GM19438 (cell line): ENCODE results near the gene SYMPK.
"Not testable (repeated sequence)": the region's sequence is repeated elsewhere in the genome, so short reads cannot be mapped to it uniquely, and the experiment has no call there.

Source experiments
- ATAC-seq: cut with Tn5 transposase; IDR thresholded peaks from one replicate; pipeline ENCODE4 v1.9.1; 2021; ENCODE audit warnings: low read depth; ENCODE audit not compliant: unreplicated experiment

SYMPK gene

DNA sequence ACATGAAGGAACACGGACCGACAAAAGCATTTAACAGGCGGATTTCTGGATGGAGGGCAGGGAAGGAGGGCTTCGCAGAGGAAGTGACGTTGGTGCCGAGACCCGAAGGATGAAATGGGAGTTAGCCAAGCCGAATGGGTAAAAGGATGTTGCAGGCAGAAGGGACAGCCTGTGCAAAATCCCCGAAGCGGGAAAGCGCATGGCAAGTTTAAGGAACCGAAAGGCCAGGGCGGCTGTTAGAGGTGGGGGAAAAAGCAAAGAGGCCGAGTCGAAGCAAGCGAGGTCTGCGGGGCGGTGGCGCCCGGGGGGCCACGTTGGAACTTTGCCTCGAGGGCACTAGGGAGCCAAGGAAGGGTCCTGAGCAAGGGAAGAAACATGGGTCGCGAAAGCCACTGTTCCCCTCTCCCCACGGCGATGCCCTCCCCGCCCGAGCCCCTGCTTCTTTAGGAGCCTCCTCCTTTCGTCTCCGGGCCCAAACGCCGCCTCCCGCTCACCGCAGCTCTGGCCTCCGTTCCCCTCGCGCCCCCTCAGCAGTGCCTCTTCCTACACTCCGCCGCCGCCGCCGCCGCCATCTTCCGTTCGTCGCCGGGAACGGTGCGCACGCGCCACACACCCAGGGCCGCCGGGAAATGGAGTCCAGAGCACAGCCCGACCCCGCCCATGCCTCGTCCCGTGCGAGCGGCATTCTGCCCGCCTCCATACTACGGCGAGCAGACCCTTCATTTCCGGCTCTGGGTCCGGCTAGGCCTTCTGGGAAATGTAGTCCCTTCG lies at the start of gene SYMPK:
SYMPK (minus strand) TSS at position 584 of the 771 bp plus-strand sequence. CDS start 8,652 bp downstream, outside the sequence.
- peak; percentile 81 for ATAC-seq

DNA sequence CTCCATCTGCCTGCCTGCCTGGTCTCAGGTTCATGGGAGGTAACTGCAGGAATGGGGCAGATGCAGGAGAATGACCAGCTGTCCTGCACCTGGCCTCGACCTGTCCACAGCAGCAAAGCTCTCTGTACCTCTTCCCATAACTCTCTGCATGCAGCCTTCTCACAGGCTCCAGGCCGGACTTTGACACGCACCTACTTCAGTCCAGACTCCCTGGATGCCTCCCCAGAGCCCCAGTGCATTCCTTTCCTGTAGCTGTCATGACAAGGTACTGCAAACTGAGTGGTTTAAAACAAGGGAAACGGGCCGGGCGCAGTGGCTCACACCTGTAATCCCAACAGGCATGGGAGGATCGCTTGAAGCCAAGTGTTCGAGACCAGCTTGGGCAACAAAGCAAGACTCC lies 48.3 kb upstream of the SYMPK start:
- no peak for ATAC-seq

DNA sequence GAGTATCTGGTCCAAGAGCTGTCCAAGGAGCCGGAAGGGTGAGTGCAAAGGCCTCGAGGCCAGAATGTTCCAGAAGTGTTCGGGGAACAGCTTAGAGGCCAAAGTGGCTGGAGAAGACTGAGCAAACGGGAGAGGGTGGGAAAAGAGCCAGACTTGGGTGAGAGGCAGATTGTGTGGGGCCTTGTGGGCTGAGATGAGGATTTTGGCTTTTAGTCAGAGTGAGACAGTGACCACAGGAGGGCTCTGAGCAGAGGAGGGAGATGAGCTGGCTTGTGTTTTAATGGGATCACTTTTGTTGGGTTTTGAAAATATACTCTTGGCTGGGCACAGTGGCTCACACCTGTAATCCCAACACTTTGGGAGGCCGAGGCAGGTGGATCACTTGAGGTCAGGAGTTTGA lies 46.0 kb upstream of the SYMPK start:
- ATAC-seq = no peak

GRCh38 chr19:45906221-45906620 lies 43.3 kb upstream of the SYMPK start:
- no peak for ATAC-seq

- no peak for ATAC-seq
Observed at GRCh38 chr19:45905011-45905410, 42.1 kb upstream of the SYMPK start.

- peak; percentile 82 for ATAC-seq
Observed at GRCh38 chr19:45902651-45903625, 40.0 kb upstream of the SYMPK start.

DNA sequence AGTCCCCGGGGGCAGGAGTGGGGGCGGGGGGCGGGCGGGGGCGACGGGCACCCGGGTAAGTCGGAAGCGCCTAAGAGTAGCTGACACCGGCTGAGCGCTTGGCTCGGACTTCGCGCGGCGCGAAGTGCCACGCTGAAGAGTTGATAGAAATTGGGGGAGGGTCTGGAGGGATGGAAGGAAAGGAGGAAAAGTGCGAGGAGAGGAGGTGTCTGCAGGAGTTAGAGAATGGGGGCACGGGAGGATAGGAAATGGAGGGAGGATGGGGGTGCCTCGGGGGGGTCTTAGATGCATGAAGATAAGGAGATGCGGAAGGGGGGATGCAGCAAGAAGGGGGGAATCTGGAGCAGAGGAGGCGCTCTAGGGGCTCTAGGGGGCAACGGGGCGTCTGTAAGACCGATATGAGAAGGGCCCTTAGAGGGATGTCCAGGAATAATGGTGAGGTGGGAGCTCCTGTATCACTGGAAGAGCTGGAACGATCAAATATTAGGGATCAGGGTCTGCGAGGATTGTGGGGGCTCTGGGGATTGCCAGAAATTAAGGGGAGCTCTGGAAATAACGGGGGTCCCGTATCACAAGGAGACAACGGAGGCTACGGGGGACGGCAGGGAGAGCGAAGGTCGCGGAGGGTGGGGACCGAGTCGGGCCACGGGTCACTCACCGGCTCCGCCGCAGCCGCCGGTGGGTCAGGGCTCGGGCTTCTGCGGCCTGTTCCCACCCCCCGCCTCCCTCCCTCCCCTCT lies 39.1 kb upstream of the SYMPK start, which contains the start of gene MYPOP:
MYPOP (minus strand) TSS at position 702 of the 739 bp plus-strand sequence. CDS start 840 bp downstream, outside the sequence.
- ATAC-seq = no peak

DNA sequence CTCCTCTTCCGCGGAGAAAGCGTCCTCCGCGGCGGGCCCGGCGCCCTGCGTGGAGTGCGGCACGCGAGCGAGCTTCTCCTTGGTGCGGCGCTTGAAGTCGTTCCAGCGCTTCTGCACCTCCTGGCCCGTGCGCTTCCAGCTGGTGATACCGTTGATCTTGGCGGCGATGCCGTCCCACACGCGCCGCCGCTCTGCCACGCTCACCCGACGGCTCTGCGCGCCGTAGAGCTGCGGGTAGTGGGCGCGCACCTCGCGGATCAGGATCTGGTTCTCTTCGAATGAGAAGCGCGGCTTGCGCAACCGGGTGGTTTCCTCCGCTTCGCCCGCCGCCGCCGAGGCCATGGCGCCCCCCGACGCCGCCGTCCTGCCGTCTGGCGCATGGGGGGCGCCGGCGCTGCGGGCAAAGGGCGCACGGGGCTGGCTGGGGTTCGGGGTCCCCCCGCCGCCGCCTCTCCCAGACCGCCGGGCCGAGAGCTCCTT lies 38.5 kb upstream of the SYMPK start:
- ATAC-seq = no peak

- ATAC-seq = no peak
Observed at GRCh38 chr19:45900738-45901431, 37.9 kb upstream of the SYMPK start.

DNA sequence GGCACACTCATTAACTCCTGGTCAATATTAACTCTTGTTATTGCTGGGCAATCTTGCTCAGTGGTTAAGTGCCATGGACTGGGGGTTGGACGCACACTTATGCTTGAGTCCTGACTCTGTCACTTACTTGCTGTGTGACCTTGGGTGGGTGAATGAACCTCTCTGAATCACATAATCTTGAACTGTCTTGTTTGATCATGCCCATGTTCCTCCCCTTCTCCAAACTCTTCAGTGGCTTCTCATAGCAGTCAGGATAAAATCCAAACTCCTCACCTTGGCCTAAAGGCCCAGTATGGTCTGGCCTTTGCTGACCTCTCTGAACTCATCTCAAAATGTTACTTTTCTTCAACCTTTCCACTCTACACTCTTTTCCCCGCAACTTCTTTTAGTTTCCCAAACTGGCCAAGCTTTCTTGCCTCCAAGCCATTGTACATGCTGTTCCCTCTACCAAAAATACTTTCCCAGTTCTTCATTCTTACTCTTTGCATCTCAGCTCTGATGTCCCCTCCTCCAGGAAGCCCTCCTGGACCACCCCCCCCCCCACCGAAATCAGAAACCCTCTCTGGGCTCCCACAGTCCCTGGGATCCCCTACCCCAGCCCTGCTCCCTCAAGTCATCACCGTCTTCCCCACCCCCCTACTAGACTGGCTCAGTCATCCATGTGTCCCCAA lies 37.1 kb upstream of the SYMPK start:
- no peak for ATAC-seq

- no peak for ATAC-seq
Observed at GRCh38 chr19:45899253-45899652, 36.3 kb upstream of the SYMPK start.

GRCh38 chr19:45897261-45897812 lies 34.4 kb upstream of the SYMPK start:
- ATAC-seq = no peak

DNA sequence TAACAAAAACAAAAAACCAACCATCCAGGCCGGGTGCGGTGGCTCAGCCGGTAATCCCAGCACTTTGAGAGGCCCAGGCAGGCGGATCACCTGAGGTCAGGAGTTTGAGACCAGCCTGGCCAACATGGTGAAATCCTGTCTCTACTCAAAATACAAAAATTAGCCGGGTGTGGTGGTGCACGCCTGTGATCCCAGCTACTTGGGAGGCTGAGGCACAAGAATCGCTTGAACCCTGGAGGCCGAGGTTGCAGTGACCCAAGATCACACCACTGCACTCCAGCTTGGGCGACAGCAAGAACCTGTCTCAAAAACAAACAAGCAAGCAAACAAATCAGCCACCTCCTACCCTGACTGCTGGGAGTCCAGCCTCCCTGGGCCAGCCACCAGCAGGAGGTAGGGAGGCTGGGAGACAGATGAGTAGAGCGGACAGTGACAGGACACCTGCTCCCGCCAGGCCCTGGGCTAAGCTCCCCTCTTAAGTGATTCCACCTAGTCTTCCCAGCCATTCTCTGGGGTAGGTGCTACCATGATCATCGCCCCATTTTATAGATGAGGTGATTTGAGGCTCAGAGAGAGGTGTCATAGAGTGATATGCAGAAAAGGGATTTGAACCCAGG lies 33.1 kb upstream of the SYMPK start:
- ATAC-seq = not testable (repeated sequence)

DNA sequence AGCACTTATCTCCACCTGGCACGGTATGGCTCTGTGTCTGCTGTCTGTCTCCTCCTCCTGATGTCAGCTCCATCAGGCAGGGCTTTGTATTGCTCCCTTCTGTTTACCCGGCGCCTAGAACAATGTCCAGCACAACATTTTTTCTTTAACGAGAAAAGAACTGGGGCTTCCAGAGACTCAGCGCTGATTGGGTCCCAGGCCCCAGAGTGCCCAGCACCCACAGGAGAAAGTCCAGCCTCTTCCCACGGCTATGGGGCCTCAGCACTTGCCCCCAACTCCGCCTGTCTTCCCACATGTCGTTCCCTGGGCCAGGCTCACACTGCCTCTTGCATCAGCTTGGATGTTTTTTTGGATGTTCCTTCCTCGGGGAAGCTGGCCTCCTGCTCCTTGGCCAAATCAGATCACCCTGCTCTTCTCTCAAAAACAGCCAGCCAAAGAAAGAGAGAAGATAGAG lies 32.6 kb upstream of the SYMPK start:
- no peak for ATAC-seq

GRCh38 chr19:45890877-45891276 lies 27.9 kb upstream of the SYMPK start:
- ATAC-seq = no peak

DNA sequence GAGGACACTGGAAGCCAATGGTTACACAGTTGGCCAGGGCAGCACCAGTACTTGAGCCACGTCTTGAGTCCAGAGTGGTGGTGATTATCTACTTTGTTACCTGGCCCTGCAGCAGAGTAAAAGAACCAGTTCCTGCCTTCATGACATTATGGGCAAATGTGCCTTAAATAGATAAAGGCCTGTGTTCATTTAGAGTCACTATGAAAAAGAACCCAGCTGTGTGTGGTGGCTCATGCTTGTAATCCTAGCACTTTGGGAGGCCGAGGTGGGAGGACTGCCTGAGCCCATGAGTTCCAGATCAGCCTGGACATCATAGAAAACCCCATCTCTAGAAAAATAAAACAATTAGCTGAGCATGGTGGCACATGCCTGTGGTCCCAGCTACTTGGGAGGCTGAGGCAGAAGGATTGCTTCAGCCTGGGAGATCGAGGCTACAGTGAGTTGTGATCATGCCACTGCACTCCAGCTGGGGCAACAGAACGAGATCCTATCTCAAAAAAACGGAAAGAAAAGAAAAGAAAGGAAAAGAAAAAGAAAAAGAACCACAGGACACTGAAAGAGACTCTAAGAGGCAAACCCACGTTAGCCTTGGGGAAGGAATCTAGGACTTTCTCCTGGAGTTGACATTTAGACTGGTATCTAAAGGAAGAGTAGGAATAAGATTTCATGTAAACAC lies 26.4 kb upstream of the SYMPK start:
- ATAC-seq = no peak

- ATAC-seq = no peak
Observed at GRCh38 chr19:45887200-45887710, 24.3 kb upstream of the SYMPK start.
